ENCODE data around the gene YIF1B.

- TF ChIP-seq FOXM1 (IDR thresholded peaks at IDR 0.05; ENCODE audit: borderline replicate concordance) (no peak), TARDBP (IDR thresholded peaks at IDR 0.05) (no peak), SUZ12 (IDR thresholded peaks at IDR 0.05) (no peak), SP1 (IDR thresholded peaks at IDR 0.05) (no peak), ELF4 (IDR thresholded peaks at IDR 0.05) (no peak), LEF1 (IDR thresholded peaks at IDR 0.05; ENCODE audit: borderline replicate concordance) (no peak), L3MBTL2 (conservative IDR thresholded peaks at IDR 0.05) (no peak), HDGF (IDR thresholded peaks at IDR 0.05; ENCODE audit: borderline replicate concordance) (no peak), BHLHE40 (IDR thresholded peaks at IDR 0.05; ENCODE audit: borderline replicate concordance) (no peak), CTBP1 (IDR thresholded peaks at IDR 0.05; ENCODE audit: borderline replicate concordance) (no peak), FOXK2 (IDR thresholded peaks at IDR 0.05) (no peak), FOXA1 (IDR thresholded peaks at IDR 0.05) (no peak)
These were observed 36.2 kb upstream of the YIF1B start for GRCh38 chr19:38351865-38352395.

All from HEK293T (cell line).